Upper lobe of right lung (tissue), 1 donor: ENCODE measurements around the gene ARL2. TPM values are rescaled to one million over a fixed set of nuclear protein-coding genes. Genes with fewer than 3 reads are reported as not detected.

Source experiments
- ATAC-seq: fragments of 200-7000 bp; cut with Tn5 transposase; one replicate; pipeline ENCODE4 v1.9.1; 2020; ENCODE audit warnings: mild to moderate bottlenecking, moderate library complexity
- DNase-seq: peaks from one replicate; pipeline ENCODE4 v3.0.0-alpha.2; 2020
- H3K27ac ChIP-seq: fragments of 200-600 bp; one replicate; pipeline ENCODE4 v1.8.0; 2022
- H3K27me3 ChIP-seq: fragments of 200-600 bp; one replicate; pipeline ENCODE4 v1.8.0; 2022; ENCODE audit warnings: mild to moderate bottlenecking
- H3K36me3 ChIP-seq: fragments of 200-600 bp; one replicate; pipeline ENCODE4 v1.8.0; 2022
- H3K4me1 ChIP-seq: fragments of 200-600 bp; one replicate; pipeline ENCODE4 v1.8.0; 2022
- H3K4me3 ChIP-seq: fragments of 200-600 bp; one replicate; pipeline ENCODE4 v1.8.0; 2022; ENCODE audit warnings: mild to moderate bottlenecking
- H3K9me3 ChIP-seq: fragments of 200-600 bp; one replicate; pipeline ENCODE4 v1.8.0; 2022
- CTCF ChIP-seq: fragments of 200-600 bp; IDR thresholded peaks from one replicate; pipeline ENCODE4 v1.8.0; 2022; ENCODE audit warnings: antibody characterized with exemption
- intact Hi-C: fragments of 100-400 bp; cut with DNase I; formaldehyde crosslinking; loops from one replicate; pipeline ENCODE4 v1.11.0; 2022
- total RNA-seq: library from RNA; stranded (reverse); fragmentation: NEBNext Ultra II Directional; extraction: Animal tissue kit (Norgen Biotek cat#: 25700); gene quantifications from one replicate; pipeline ENCODE4 v1.2.1, GENCODE V29; 2021
- donor health status: DM: no; HTN: yes; CAD: no; lungs with severe emphysema.

The ARL2 gene
- total RNA-seq, 1 donor from 2014 or later, result 84.4 TPM

- Histone ChIP-seq H3K36me3 (no peaks in the 10 kb centered on the region), H3K4me3 (no peak overlapping the region), H3K27me3 (no peaks in the 10 kb centered on the region), H3K9me3 (no peaks in the 10 kb centered on the region), H3K4me1 (no peaks in the 10 kb centered on the region), H3K27ac (no peak overlapping the region)
- DNase-seq (no peak), ATAC-seq (no peak)
- intact Hi-C loops, result no loop called here
- TF ChIP-seq CTCF, result no peak
These were observed 40.0 kb downstream of the ARL2 start for GRCh38 chr11:65053827-65054508.

- no peak for DNase-seq
- no peak for ATAC-seq
- no peak overlapping the region for H3K27ac ChIP-seq
- H3K36me3 ChIP-seq, result no peaks in the 10 kb centered on the region
- no peaks in the 10 kb centered on the region for H3K27me3 ChIP-seq
- intact Hi-C loops, result no loop called here
- H3K9me3 ChIP-seq, result no peaks in the 10 kb centered on the region
- no peak for TF ChIP-seq CTCF
- no peaks in the 10 kb centered on the region for H3K4me1 ChIP-seq
- H3K4me3 ChIP-seq, result no peak overlapping the region
These were observed 41.6 kb downstream of the ARL2 start for GRCh38 chr11:65055538-65055937.

- intact Hi-C loops, result no loop called here
- no peaks in the 10 kb centered on the region for H3K9me3 ChIP-seq
- H3K27ac ChIP-seq, result no peak overlapping the region
- H3K36me3 ChIP-seq, result no peaks in the 10 kb centered on the region
- no peaks in the 10 kb centered on the region for H3K4me1 ChIP-seq
- no peaks in the 10 kb centered on the region for H3K27me3 ChIP-seq
- H3K4me3 ChIP-seq, result no peak overlapping the region
- ATAC-seq (no peak), DNase-seq (no peak)
- TF ChIP-seq CTCF, result no peak
These were observed 43.0 kb downstream of the ARL2 start for GRCh38 chr11:65056999-65057398.

- intact Hi-C loops, result no loop called here
- Histone ChIP-seq H3K4me3 (no peak overlapping the region), H3K36me3 (no peaks in the 10 kb centered on the region), H3K27ac (no peak overlapping the region), H3K27me3 (no peaks in the 10 kb centered on the region), H3K4me1 (no peaks in the 10 kb centered on the region), H3K9me3 (no peaks in the 10 kb centered on the region)
- ATAC-seq (no peak), DNase-seq (no peak)
- no peak for TF ChIP-seq CTCF
These were observed 43.6 kb downstream of the ARL2 start for GRCh38 chr11:65057526-65057925.

- DNase-seq (no peak), ATAC-seq (no peak)
- H3K27me3 ChIP-seq, result no peaks in the 10 kb centered on the region
- H3K4me3 ChIP-seq, result no peak overlapping the region
- no peaks in the 10 kb centered on the region for H3K36me3 ChIP-seq
- intact Hi-C loops, result no loop called here
- no peaks in the 10 kb centered on the region for H3K4me1 ChIP-seq
- H3K27ac ChIP-seq, result no peak overlapping the region
- H3K9me3 ChIP-seq, result no peaks in the 10 kb centered on the region
- TF ChIP-seq CTCF, result no peak
These were observed 44.1 kb downstream of the ARL2 start for GRCh38 chr11:65058012-65058411.
